Measurements from ENCODE around the gene KIAA0513.
A peak's percentile ranks its signal among the peaks of the same experiment; 100 is the strongest.
"Not testable (repeated sequence)": the region's sequence is repeated elsewhere in the genome, so short reads cannot be mapped to it uniquely, and the experiment has no call there.

KIAA0513 gene

GRCh38 chr16:85051067-85051581 is 23.5 kb downstream of the KIAA0513 start:
- no peak for DNase-seq (ENCODE audit: low spot score)

- no peak for DNase-seq (ENCODE audit: low spot score)
Observed at GRCh38 chr16:85051683-85052082, 24.1 kb downstream of the KIAA0513 start.

- DNase-seq (ENCODE audit: low spot score), result no peak
Observed at GRCh38 chr16:85052536-85052935, 24.9 kb downstream of the KIAA0513 start.

- not testable (repeated sequence) for DNase-seq (ENCODE audit: low spot score)
Observed at GRCh38 chr16:85054321-85054720, 26.7 kb downstream of the KIAA0513 start.

- no peak for DNase-seq (ENCODE audit: low spot score)
Observed at GRCh38 chr16:85054948-85055492, 27.4 kb downstream of the KIAA0513 start.

GRCh38 chr16:85055493-85056210 is 28.1 kb downstream of the KIAA0513 start:
- peak; percentile 13 for DNase-seq (ENCODE audit: low spot score)

- DNase-seq (ENCODE audit: low spot score), result no peak
Observed at GRCh38 chr16:85056211-85056748, 28.7 kb downstream of the KIAA0513 start.

GRCh38 chr16:85057212-85057889 is 29.8 kb downstream of the KIAA0513 start:
- DNase-seq (ENCODE audit: low spot score), result no peak

GRCh38 chr16:85057948-85058347 is 30.4 kb downstream of the KIAA0513 start:
- peak; percentile 34 for DNase-seq (ENCODE audit: low spot score)

GRCh38 chr16:85058909-85059308 is 31.3 kb downstream of the KIAA0513 start:
- no peak for DNase-seq (ENCODE audit: low spot score)

- no peak for DNase-seq (ENCODE audit: low spot score)
Observed at GRCh38 chr16:85061566-85061965, 34.0 kb downstream of the KIAA0513 start.

GRCh38 chr16:85062323-85062722 is 34.7 kb downstream of the KIAA0513 start:
- no peak for DNase-seq (ENCODE audit: low spot score)

- no peak for DNase-seq (ENCODE audit: low spot score)
Observed at GRCh38 chr16:85062845-85063244, 35.2 kb downstream of the KIAA0513 start.

GRCh38 chr16:85064186-85064585 is 36.6 kb downstream of the KIAA0513 start:
- no peak for DNase-seq (ENCODE audit: low spot score)

- no peak for DNase-seq (ENCODE audit: low spot score)
Observed at GRCh38 chr16:85065099-85065498, 37.5 kb downstream of the KIAA0513 start.

GRCh38 chr16:85066346-85066885 is 38.8 kb downstream of the KIAA0513 start:
- DNase-seq (ENCODE audit: low spot score), result no peak

- DNase-seq (ENCODE audit: low spot score), result no peak
Observed at GRCh38 chr16:85067024-85067423, 39.4 kb downstream of the KIAA0513 start.

- DNase-seq (ENCODE audit: low spot score), result no peak
Observed at GRCh38 chr16:85067426-85067825, 39.8 kb downstream of the KIAA0513 start.

- DNase-seq (ENCODE audit: low spot score), result no peak
Observed at GRCh38 chr16:85068746-85069145, 41.2 kb downstream of the KIAA0513 start.

- DNase-seq (ENCODE audit: low spot score), result no peak
Observed at GRCh38 chr16:85069171-85069570, 41.6 kb downstream of the KIAA0513 start.

- no peak for DNase-seq (ENCODE audit: low spot score)
Observed at GRCh38 chr16:85072076-85072860, 44.7 kb downstream of the KIAA0513 start.

- DNase-seq (ENCODE audit: low spot score), result no peak
Observed at GRCh38 chr16:85072947-85073346, 45.4 kb downstream of the KIAA0513 start.
